SU-DHL-6 (cell line): ENCODE data around the gene C15orf40.
A peak's percentile ranks its signal among the peaks of the same experiment; 100 is the strongest.

Source experiments
- H2AFZ ChIP-seq: fragments of 200-600 bp; sonication (generic); 2 replicates; pipeline ENCODE4 v1.6.1; 2014; ENCODE audit warnings: low read depth, mild to moderate bottlenecking, moderate library complexity, mixed read lengths, antibody characterized with exemption, low read length; ENCODE audit not compliant: severe bottlenecking
- H3F3A ChIP-seq: fragments of 200-600 bp; shearing (Covaris generic); 2 replicates; pipeline ENCODE4 v1.6.0; 2016; ENCODE audit warnings: antibody characterized with exemption, mild to moderate bottlenecking; ENCODE audit not compliant: insufficient read depth
- H3K27ac ChIP-seq: fragments of 200-600 bp; sonication (generic); 2 replicates; pipeline ENCODE4 v1.5.1; 2016; ENCODE audit warnings: low read depth, mild to moderate bottlenecking, low read length, moderate library complexity, mixed read lengths
- H3K27me3 ChIP-seq: fragments of 200-600 bp; sonication (generic), shearing (Covaris generic); 2 replicates; pipeline ENCODE4 v1.6.0; 2014; ENCODE audit warnings: mild to moderate bottlenecking, low read length
- H3K36me3 ChIP-seq: fragments of 200-600 bp; sonication (generic); 2 replicates; pipeline ENCODE4 v1.6.1; 2014; ENCODE audit warnings: mild to moderate bottlenecking, low read length, mixed read lengths
- H3K4me2 ChIP-seq: fragments of 300-600, 200-600 bp; shearing (Covaris generic), sonication (generic); 2 replicates; pipeline ENCODE4 v1.6.0; 2014; ENCODE audit warnings: low read length, low read depth, mild to moderate bottlenecking; ENCODE audit not compliant: poor library complexity, severe bottlenecking
- H3K4me3 ChIP-seq: fragments of 200-600 bp; sonication (generic); 2 replicates; pipeline ENCODE4 v1.5.1; 2014; ENCODE audit warnings: antibody characterized with exemption, low read length, mild to moderate bottlenecking, mixed read lengths; ENCODE audit not compliant: insufficient read depth, poor library complexity, severe bottlenecking
- H3K79me2 ChIP-seq: fragments of 200-600 bp; sonication (generic); 2 replicates; pipeline ENCODE4 v1.6.1; 2014; ENCODE audit warnings: mild to moderate bottlenecking, low read length, moderate library complexity; ENCODE audit not compliant: insufficient read depth
- H3K9ac ChIP-seq: fragments of 200-600 bp; sonication (generic); 2 replicates; pipeline ENCODE4 v1.7.0; 2014; ENCODE audit warnings: mild to moderate bottlenecking, low read length
- H3K9me2 ChIP-seq: fragments of 200-600 bp; sonication (generic); replicated peaks from 2 replicates; pipeline ENCODE4 v1.6.1; 2014; ENCODE audit warnings: low read length; ENCODE audit not compliant: insufficient read depth
- H3K9me3 ChIP-seq: fragments of 200-600 bp; sonication (generic); 2 replicates; pipeline ENCODE4 v1.6.1; 2014; ENCODE audit warnings: low read length, mixed read lengths; ENCODE audit not compliant: insufficient read depth
- H4K20me1 ChIP-seq: fragments of 200-600 bp; sonication (generic); 2 replicates; pipeline ENCODE4 v1.6.1; 2014; ENCODE audit warnings: low read depth, mild to moderate bottlenecking, antibody characterized with exemption, low read length, moderate library complexity, mixed read lengths
- EZH2phosphoT487 ChIP-seq: fragments of 200-600 bp; sonication (generic), shearing (Covaris generic); conservative IDR thresholded peaks from 2 replicates; pipeline ENCODE4 v1.6.1; 2018; ENCODE audit warnings: mild to moderate bottlenecking, antibody characterized with exemption, low read length, moderate library complexity, mixed read lengths
- TF ChIP-seq, protein P1 (sequence below): fragments of 200-600 bp; sonication (generic); IDR thresholded peaks from one replicate; pipeline ENCODE4 v1.5.1; 2017; ENCODE audit warnings: antibody characterized with exemption, mild to moderate bottlenecking, low read length, moderate library complexity; ENCODE audit not compliant: insufficient read depth, poor library complexity, severe bottlenecking

Gene C15orf40

DNA sequence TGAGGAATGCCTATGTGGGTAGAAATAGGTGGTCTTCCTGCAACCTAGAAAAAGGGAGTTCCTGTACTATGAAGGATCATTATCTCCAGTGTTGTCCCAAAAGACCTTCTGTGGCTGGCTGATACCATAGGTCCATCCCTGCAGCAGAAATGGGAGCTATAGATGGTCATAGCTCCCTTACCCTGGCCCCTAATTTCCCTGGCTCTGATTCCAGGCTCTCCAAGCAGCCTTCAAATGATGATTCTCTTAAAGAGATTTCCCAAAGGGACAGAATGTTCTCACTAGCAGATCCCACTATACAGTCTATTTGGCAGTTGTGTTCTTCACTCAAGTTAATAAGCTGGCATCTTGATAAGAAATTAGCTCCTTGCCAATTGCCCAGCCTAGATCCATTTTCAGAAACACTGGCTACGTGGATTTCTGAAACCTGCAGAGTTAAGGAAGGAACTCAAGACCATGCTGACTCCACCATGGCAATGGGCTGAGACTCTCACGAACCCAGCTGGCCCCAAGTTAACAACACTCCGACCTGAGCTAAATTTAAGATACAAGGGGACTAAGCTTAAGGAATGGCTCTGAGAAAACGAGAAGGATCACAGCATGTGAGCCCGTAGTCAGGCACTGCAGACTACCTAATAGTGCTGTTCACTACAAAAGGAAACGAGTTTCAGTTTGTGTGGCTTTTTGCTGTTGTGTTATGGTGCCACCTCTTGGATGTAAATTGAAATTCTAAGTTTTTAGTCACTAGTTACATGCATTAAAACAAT lies 11.4 kb downstream of the C15orf40 start:
- Histone ChIP-seq H3K4me2 (peak overlapping the region; percentile 42), H3K9me2 (no peaks in the 10 kb centered on the region), H3K27ac (no peak overlapping the region), H3K9ac (peak overlapping the region; percentile 30; the same call in 1 of the 2 replicates), H3K27me3 (no peaks in the 10 kb centered on the region), H3K9me3 (no peaks in the 10 kb centered on the region), H3K36me3 (no peaks in the 10 kb centered on the region), H3K79me2 (no peaks in the 10 kb centered on the region), H4K20me1 (no peaks in the 10 kb centered on the region), H3K4me3 (no peak overlapping the region), H2AFZ (peak overlapping the region; percentile 31), H3F3A (no peaks in the 10 kb centered on the region)
- TF ChIP-seq, protein P1, sequence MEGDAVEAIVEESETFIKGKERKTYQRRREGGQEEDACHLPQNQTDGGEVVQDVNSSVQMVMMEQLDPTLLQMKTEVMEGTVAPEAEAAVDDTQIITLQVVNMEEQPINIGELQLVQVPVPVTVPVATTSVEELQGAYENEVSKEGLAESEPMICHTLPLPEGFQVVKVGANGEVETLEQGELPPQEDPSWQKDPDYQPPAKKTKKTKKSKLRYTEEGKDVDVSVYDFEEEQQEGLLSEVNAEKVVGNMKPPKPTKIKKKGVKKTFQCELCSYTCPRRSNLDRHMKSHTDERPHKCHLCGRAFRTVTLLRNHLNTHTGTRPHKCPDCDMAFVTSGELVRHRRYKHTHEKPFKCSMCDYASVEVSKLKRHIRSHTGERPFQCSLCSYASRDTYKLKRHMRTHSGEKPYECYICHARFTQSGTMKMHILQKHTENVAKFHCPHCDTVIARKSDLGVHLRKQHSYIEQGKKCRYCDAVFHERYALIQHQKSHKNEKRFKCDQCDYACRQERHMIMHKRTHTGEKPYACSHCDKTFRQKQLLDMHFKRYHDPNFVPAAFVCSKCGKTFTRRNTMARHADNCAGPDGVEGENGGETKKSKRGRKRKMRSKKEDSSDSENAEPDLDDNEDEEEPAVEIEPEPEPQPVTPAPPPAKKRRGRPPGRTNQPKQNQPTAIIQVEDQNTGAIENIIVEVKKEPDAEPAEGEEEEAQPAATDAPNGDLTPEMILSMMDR, result peak; percentile 31
- TF ChIP-seq EZH2phosphoT487, result no peak

DNA sequence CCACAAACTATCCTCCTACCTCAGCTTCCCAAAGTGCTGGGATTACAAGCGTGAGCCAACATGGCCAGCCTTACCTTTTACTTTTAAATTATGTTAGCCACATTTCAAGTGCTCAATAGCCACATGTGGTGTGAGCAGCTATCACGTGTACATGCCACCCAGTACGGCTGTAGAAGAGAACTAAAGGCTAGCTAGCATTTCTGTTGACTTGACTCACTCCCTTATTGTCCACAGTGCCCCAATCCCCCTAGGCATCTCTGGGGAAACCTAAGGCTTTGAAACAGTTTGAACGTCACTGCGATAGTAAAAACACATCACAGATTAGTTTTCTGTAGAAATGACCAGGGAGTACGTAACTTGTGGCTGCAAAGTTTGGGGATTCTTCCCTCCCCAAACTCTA lies 12.0 kb downstream of the C15orf40 start:
- Histone ChIP-seq H3F3A (no peaks in the 10 kb centered on the region), H3K79me2 (no peaks in the 10 kb centered on the region), H3K27me3 (no peaks in the 10 kb centered on the region), H3K9me2 (no peaks in the 10 kb centered on the region), H2AFZ (no peak overlapping the region), H3K4me3 (no peak overlapping the region), H3K36me3 (no peaks in the 10 kb centered on the region), H3K9ac (no peak overlapping the region), H3K9me3 (no peaks in the 10 kb centered on the region), H3K27ac (no peak overlapping the region), H3K4me2 (no peak overlapping the region), H4K20me1 (no peaks in the 10 kb centered on the region)
- TF ChIP-seq, protein P1, result no peak
- TF ChIP-seq EZH2phosphoT487, result no peak

DNA sequence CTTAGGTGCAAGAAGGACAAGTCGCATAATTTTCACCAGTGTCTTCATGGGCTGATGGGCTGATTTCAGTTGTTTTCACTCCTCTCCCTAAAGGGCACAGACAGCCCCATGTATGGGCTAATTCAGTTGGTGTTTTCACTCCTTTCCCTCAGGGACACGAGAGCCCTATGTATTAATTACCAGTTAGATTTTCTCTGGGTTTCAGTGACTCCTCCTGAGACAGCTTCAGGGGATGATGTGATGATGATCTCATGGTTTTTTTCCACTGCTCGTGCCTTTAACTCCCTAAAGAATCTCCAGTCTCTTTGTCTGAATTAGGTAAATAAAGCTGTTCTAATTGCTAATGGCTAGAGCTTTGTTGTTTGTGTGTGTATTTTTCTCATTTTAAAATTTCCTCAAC lies 15.5 kb downstream of the C15orf40 start:
- Histone ChIP-seq H3K79me2 (no peaks in the 10 kb centered on the region), H3K9me3 (no peaks in the 10 kb centered on the region), H3K9ac (no peak overlapping the region)

More for the DNA sequence above, 15.5 kb downstream of the C15orf40 start:
- no peaks in the 10 kb centered on the region for H3K27me3 ChIP-seq
- H3K4me2 ChIP-seq, result no peak overlapping the region
- H3K27ac ChIP-seq, result no peak overlapping the region
- H3K36me3 ChIP-seq, result peaks cover under 1% of the 10 kb centered on the region; the same call in 1 of the 2 replicates
- no peak overlapping the region for H2AFZ ChIP-seq
- H3K4me3 ChIP-seq, result no peak overlapping the region
- no peaks in the 10 kb centered on the region for H4K20me1 ChIP-seq
- TF ChIP-seq, protein P1, result no peak
- no peak for TF ChIP-seq EZH2phosphoT487
- 0 out of 2 replicates have a peak, but pooled peaks cover 7% of the 10 kb centered on the region for H3F3A ChIP-seq
- H3K9me2 ChIP-seq, result no peaks in the 10 kb centered on the region
